Activated T-cell treated with anti-CD3 and anti-CD28 coated beads, Interleukin-2, amount 50 U/mL, for 24 hours (primary cell): ENCODE results near the gene IQSEC1.
"Not testable (repeated sequence)": the region's sequence is repeated elsewhere in the genome, so short reads cannot be mapped to it uniquely, and the experiment has no call there.

Source experiments
- DNase-seq: peaks from one replicate; pipeline ENCODE4 v3.0.0-alpha.2; 2020
- H3K27ac Mint-ChIP-seq: 2 replicates; pipeline ENCODE4 v1.8.0; 2020; ENCODE audit warnings: mild to moderate bottlenecking, mixed read lengths
- H3K27me3 Mint-ChIP-seq: 2 replicates; pipeline ENCODE4 v1.8.0; 2020; ENCODE audit warnings: mixed read lengths
- H3K36me3 Mint-ChIP-seq: 2 replicates; pipeline ENCODE4 v1.8.0; 2020; ENCODE audit warnings: low read depth, mixed read lengths
- H3K4me1 Mint-ChIP-seq: 2 replicates; pipeline ENCODE4 v1.8.0; 2020; ENCODE audit warnings: low read depth, mixed read lengths
- H3K4me3 Mint-ChIP-seq: 2 replicates; pipeline ENCODE4 v1.8.0; 2020; ENCODE audit warnings: mild to moderate bottlenecking, moderate library complexity, mixed read lengths
- H3K9me3 Mint-ChIP-seq: 2 replicates; pipeline ENCODE4 v1.8.0; 2020; ENCODE audit warnings: mixed read lengths

IQSEC1 gene

GRCh38 chr3:12868039-12869034 is 204.9 kb downstream of the IQSEC1 start:
- DNase-seq, result peak; percentile 75
- Mint-ChIP-seq H3K4me1 (peaks cover 11% of the 10 kb centered on the region), H3K27me3 (peaks cover 23% of the 10 kb centered on the region), H3K36me3 (no peaks in the 10 kb centered on the region), H3K9me3 (peaks cover 5% of the 10 kb centered on the region), H3K27ac (peak overlapping the region; percentile 5), H3K4me3 (peak overlapping the region; percentile 67)

GRCh38 chr3:12866836-12867235 is 206.4 kb downstream of the IQSEC1 start:
- no peak overlapping the region for H3K4me3 Mint-ChIP-seq
- no peak for DNase-seq
- H3K27me3 Mint-ChIP-seq, result peaks cover 23% of the 10 kb centered on the region
- H3K27ac Mint-ChIP-seq, result no peak overlapping the region
- H3K4me1 Mint-ChIP-seq, result peaks cover 11% of the 10 kb centered on the region
- no peaks in the 10 kb centered on the region for H3K36me3 Mint-ChIP-seq
- peaks cover 5% of the 10 kb centered on the region for H3K9me3 Mint-ChIP-seq

GRCh38 chr3:12865271-12865670 is 208.0 kb downstream of the IQSEC1 start:
- Mint-ChIP-seq H3K27me3 (peaks cover 21% of the 10 kb centered on the region), H3K4me1 (peaks cover 9% of the 10 kb centered on the region), H3K9me3 (peaks cover 5% of the 10 kb centered on the region), H3K27ac (no peak overlapping the region), H3K36me3 (no peaks in the 10 kb centered on the region), H3K4me3 (no peak overlapping the region)
- no peak for DNase-seq

GRCh38 chr3:12862387-12862786 is 210.8 kb downstream of the IQSEC1 start:
- no peak for DNase-seq
- no peak overlapping the region for H3K27ac Mint-ChIP-seq
- H3K9me3 Mint-ChIP-seq, result peaks cover 5% of the 10 kb centered on the region
- H3K4me3 Mint-ChIP-seq, result no peak overlapping the region
- H3K4me1 Mint-ChIP-seq, result no peaks in the 10 kb centered on the region
- H3K36me3 Mint-ChIP-seq, result no peaks in the 10 kb centered on the region
- peaks cover 5% of the 10 kb centered on the region for H3K27me3 Mint-ChIP-seq

GRCh38 chr3:12861611-12862010 is 211.6 kb downstream of the IQSEC1 start:
- Mint-ChIP-seq H3K36me3 (no peaks in the 10 kb centered on the region), H3K4me3 (no peak overlapping the region), H3K27me3 (peaks cover 5% of the 10 kb centered on the region), H3K9me3 (peaks cover 5% of the 10 kb centered on the region), H3K27ac (no peak overlapping the region), H3K4me1 (no peaks in the 10 kb centered on the region)
- no peak for DNase-seq

- no peak overlapping the region for H3K27ac Mint-ChIP-seq
- H3K36me3 Mint-ChIP-seq, result no peaks in the 10 kb centered on the region
- H3K4me1 Mint-ChIP-seq, result no peaks in the 10 kb centered on the region
- H3K9me3 Mint-ChIP-seq, result no peaks in the 10 kb centered on the region
- H3K27me3 Mint-ChIP-seq, result peaks cover 3% of the 10 kb centered on the region
- H3K4me3 Mint-ChIP-seq, result no peak overlapping the region
- DNase-seq, result no peak
Measured at GRCh38 chr3:12859840-12860239, 213.4 kb downstream of the IQSEC1 start.

- no peak for DNase-seq
- Mint-ChIP-seq H3K36me3 (no peaks in the 10 kb centered on the region), H3K27ac (no peak overlapping the region), H3K4me1 (no peaks in the 10 kb centered on the region), H3K9me3 (no peaks in the 10 kb centered on the region), H3K27me3 (peaks cover 9% of the 10 kb centered on the region), H3K4me3 (no peak overlapping the region)
Measured at GRCh38 chr3:12856626-12857025, 216.6 kb downstream of the IQSEC1 start.

- no peaks in the 10 kb centered on the region for H3K9me3 Mint-ChIP-seq
Measured at GRCh38 chr3:12854565-12854964, 218.7 kb downstream of the IQSEC1 start.

GRCh38 chr3:12853847-12854246 is 219.4 kb downstream of the IQSEC1 start:
- not testable (repeated sequence) for H3K36me3 Mint-ChIP-seq, DNase-seq, H3K27ac Mint-ChIP-seq, H3K4me1 Mint-ChIP-seq, H3K4me3 Mint-ChIP-seq, H3K9me3 Mint-ChIP-seq
- H3K27me3 Mint-ChIP-seq, result peaks cover 14% of the 10 kb centered on the region

More at GRCh38 chr3:12854565-12854964, 218.7 kb downstream of the IQSEC1 start:
- Mint-ChIP-seq H3K4me1 (no peaks in the 10 kb centered on the region), H3K36me3 (no peaks in the 10 kb centered on the region), H3K27ac (no peak overlapping the region), H3K4me3 (no peak overlapping the region), H3K27me3 (peaks cover 14% of the 10 kb centered on the region)
- DNase-seq, result no peak

- Mint-ChIP-seq H3K27ac (no peak overlapping the region), H3K4me1 (no peaks in the 10 kb centered on the region), H3K9me3 (no peaks in the 10 kb centered on the region), H3K4me3 (no peak overlapping the region), H3K27me3 (peaks cover 14% of the 10 kb centered on the region), H3K36me3 (no peaks in the 10 kb centered on the region)
- DNase-seq, result no peak
Measured at GRCh38 chr3:12852201-12852600, 221.0 kb downstream of the IQSEC1 start.
